HG03571 (cell line): ENCODE results near the gene ELFN1.
"Not testable (repeated sequence)": the region's sequence is repeated elsewhere in the genome, so short reads cannot be mapped to it uniquely, and the experiment has no call there.

Experiments used
- ATAC-seq: cut with Tn5 transposase; IDR thresholded peaks from one replicate; pipeline ENCODE4 v1.9.1; 2021; ENCODE audit not compliant: unreplicated experiment

ELFN1 gene

DNA sequence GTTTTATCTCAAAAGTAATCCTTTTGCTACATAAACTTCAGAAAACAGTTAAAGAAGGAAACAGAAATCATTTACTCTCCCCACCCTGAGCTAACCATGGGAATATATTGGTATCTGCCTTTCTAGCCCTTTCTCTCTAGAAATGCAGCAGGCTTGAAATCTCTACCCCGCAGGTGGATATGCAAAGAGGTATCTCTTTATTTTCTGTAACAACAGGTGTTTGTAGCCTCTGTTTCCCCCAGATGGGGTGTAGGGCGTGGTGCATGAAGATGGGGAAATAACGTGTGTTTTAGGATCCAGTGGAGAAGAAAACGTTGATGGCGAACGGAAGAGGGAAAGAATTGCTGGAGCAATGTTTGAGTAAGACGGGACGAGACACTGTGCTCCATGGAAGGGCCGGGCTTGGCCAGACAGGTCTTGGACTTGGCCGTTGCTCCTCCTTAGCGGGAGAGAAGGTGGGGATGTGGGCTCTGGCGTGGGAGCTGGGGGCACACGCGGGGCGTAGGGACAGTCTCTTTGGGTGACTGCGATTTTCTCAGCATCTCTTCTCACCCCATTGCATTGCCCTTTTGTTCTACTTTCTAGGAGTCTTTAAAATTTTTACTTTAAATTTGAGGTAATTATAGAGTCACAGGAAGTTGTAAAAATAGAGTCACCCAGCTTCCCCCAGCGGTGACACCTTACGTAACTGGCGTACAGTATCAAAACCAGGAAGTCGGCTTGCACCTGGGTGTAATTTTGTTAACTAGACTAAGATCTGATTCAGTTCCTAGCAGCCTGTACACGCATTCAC, 82.9 kb downstream of the ELFN1 start:
- no peak for ATAC-seq

DNA sequence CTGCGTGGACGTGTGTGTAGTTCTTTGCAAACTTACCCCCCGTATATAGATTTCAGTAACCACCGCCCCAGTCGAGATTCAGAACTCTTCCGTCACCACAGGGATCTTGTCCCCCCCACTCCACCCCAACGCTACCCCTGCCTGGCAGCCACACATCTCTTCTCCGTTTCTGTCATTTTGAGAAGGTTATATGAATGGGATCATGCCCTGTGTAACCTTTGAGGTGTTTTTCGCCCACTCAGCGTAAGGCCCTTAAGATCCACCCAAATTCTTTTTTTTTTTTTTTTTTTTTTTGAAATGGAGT, 83.4 kb downstream of the ELFN1 start:
- ATAC-seq = no peak

DNA sequence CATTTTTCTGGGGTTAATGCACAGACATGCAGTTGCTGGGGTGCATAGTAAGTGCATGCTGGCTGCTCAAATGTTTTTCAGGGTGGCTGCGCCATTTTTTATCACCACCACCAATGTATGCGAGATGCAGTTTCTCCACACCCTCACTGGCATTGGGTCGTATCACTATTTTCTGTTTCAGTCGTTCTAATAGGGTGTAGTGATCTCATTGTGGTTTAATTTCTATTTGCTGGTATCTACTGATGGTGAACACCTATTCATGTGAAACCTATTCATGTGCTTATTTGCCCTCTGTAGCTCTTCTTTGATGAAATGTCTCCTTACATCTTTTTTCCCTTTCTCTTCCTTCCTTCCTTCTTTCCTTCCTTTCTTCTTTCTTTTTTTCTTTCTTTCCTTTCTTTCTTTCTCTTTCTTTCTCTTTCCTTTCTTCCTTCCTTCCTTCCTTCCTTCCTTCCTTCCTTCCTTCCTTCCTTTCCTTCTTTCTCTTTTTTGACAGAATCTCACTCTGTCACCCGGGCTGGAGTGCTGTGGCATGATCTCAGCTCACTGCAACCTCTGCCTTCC, 84.3 kb downstream of the ELFN1 start:
- no peak for ATAC-seq

DNA sequence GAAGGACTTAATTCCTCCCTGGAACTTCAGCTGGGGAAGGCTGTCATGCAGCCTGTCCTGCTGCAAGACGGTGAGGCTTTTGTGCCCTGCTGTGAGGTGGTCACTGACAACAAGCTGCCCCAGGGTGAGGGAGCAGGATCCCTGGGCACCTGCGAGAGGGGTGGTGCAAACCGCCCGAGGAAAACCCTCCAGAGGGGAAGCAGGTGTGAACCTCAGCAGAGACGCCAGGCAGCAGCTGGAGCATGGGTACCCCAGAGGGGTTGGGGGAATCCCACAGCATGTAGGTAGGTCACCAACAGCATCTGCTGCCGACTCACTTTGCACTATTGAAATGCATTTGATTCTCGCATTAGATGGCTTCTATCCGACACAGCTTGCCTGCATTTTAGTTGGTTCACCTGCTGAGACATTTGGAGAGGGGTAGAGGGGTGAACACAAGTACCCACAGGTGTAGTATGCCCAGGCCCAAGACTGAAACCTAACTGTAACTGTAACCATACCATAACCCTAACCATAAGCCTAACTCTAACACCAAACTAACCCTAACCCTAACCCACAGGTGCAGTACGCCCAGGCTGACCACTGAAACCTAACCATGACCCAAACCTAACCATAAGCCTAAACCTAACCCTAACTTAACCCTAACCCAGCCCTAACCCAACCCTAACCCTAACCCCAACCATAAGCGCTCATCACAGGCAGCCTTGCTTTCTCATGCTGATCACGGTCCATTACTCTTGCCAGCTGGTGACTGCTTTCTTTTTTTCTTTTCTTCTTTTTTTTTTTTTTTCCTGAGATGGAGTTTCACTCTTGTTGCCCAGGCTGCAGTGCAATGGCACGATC, 85.9 kb downstream of the ELFN1 start:
- ATAC-seq = no peak

DNA sequence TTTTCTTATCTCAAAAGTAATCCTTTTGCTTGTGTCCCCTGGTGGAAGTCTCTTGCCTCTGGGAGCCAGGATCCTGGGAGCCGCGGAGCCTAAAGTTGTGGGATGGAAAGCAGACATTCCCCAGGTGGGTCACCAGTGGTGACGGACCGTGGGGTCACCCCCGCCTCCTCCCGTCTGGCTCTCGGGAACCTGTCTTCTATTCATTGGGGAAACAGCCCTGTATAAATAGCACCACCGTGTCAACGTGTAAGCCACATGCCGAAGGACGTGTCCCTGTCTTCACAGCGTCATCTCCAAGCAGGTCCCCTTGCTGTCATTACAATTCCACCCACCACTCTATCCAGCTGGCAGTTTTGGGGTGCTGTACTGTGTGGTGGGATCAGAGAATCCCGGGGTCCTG, 87.5 kb downstream of the ELFN1 start:
- ATAC-seq = no peak

DNA sequence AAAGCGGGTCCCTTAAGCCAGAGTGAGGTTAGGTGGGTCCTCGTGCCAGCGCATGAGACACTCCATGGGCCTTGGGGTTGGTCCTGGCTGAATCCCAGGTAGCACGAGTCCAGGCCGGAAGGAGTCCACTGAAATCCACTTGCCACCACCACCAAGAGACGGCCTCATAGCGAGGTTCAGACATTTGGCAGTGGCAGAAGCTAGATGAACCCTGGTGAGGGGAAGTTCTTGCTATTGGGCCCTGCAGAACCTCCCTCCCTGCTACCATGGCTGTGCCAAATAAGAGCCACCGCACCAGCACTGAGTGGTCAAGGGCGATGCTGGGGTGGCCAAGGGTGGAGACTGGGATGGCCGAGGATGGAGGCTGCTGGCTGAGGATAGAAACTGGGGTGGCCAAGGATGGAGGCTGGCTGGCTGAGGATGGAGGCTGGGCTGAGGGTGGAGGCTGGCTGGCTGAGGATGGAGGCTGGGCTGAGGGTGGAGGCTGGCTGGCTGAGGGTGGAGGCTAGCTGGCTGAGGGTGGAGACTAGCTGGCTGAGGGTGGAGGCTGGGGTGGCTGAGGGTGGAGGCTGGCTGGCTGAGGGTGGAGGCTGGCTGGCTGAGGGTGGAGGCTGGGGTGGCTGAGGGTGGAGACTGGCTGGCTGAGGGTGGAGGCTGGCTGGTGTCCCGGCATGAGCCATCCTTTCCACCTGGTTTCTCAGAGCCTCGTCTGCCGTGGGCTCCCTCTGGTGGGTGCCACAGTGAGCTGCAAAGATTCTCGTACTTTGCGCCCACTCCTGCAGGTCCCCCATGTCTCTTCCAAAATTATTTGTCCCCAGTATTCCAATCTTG, 88.2 kb downstream of the ELFN1 start:
- no peak for ATAC-seq

DNA sequence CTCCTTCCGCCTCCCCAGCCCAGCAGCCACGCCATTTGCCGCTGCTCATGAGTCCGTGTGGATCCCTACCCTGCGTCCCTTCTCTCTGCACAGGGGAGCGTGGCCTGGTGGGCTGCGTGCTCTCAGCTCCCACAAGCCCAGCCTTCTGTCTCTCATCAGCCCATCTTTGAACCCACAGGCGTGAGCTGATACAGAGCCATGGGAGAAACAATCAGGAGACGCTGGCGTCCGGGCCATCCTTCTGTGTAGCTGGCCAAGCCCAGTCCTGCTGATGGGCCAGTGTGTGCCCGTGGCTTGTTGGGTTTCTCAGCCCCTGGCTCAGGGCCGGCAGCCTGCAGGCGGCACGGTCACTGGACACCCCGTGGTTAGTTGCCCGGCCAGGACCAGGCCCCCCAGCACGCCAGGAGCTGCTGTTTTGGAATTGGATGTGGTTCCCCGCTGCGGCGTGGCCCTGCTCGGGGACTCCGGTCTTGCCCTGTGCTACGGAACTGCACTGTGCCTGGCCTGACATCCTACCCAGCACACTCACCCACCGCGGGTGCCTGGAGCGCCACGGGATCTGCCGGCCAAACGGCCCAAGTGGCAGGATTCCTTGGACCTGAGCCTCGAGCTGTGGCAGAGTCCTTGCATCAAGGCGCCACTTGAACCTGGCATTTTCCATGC, 88.9 kb downstream of the ELFN1 start:
- ATAC-seq = no peak

DNA sequence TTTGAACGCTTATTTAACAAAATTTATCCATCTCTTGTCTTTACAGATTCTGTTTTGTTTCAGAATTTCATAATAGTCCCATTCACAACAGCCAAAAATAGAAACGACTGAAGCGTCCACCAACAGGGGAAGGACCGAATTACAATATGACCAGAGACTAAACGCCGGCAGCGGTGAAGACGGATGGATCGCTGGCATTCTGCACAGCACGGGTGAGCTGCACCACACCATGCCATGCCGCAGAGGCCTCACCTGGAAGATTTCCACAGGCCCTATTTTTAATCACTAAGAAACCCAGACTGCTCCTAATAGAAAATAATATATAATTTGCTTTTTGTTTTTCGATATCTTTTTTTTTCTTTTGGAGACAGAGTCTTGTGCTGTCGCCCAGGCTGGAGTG, 91.0 kb downstream of the ELFN1 start:
- no peak for ATAC-seq

DNA sequence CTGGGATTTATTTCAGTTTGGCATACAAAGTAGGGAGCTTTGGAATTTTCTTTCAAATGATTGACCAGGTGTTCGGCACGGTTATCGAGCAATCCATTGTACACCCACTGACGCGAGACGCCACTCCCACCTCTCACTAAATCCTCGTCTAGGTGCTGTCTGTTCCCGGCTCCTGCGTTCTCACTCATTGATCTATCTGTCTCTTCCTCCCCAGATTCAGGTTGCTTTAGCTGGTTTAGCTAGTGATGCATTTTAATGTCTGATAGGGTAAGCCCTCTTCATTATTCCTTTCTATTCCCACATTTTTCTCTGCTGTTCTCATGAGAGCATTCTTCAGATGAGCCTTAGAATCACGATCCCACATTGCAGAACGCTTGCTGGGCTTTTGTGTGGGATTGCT, 91.7 kb downstream of the ELFN1 start:
- no peak for ATAC-seq

DNA sequence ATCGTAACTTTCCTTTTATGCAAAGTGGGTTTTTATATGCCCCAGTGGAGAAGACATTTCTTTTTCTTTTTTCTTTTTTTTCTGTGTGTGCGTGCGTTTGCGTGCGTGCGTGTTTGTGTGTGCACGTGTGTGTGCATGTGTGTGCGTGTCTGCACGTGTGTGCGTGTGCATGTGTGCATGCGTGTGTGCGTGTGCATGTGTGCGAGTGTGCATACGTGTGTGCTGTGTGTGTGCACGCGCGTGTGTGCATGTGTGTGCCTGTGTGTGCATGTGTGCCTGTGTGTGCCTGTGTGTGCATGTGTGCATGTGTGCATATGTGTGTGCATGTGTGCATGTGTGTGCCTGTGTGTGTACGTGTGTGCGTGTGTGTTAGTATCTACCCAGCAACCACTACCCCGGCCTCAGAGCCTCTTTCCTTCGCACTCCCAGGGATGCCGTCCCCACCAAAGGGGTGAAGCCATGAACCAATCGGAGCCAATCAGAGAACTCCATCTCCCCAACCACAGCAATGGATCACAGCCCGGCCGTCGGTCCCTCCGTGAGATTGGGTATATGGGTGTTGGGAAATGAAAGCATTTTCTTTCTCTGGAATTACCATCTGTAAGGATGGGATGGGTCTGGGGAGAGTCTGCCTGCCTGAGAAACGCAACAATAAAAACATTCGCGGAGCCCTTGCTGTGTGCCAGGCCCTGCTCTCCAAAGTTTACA, 92.3 kb downstream of the ELFN1 start:
- ATAC-seq = no peak

DNA sequence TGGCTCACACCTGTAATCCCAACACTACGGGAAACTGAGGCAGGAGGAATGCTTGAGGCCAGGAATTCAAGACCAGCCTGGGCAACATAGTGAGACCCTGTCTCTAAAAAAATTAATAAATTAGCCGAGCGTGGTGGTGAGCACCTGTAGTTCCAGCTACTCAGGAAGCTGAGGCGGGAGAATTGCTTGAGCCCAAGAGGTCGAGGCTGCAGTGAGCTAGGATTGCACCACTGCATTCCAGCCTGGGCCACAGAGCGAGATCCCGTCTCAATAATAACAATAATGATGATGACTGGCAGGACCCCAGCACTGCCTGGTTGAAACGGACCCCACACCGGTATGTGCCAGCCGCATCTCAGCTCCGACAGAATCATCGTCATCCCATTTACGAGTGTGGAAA, 93.0 kb downstream of the ELFN1 start:
- no peak for ATAC-seq

DNA sequence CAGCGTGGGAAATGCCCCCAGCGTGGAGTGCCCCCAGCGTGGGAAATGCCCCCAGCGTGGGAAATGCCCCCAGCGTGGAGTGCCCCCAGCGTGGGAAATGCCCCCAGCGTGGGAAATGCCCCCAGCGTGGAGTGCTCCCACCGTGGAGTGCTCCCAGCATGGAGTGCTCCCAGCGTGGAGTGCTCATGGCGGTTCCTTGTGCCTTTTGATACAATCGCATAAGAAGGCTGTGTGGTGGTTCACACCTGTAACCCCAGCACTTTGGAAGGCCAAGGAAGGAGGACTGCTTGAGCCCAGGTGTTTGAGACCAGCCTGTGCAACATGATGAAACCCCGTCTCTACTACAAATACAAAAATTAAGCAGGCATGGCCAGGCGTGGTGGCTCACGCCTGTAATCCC, 93.8 kb downstream of the ELFN1 start:
- ATAC-seq = not testable (repeated sequence)

DNA sequence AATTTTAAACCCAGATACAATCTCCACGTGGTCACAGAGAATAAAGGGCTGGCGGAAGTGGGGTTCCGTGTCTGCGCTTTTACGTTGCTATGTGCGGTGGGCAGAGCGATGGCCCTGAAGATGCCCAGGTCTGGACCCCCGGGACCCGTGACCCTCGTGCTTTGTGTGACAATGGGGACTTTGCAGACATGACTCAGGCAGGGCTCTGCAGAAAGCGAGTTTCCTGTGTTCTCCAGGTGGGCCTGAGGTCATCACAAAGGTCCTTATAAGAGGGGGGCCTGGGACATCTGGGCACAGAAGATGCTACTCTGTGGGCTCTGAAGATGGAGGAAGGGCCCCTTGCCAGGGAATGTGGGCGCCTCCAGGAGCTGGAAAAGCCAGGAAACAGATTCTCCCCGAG, 95.3 kb downstream of the ELFN1 start:
- ATAC-seq = no peak

DNA sequence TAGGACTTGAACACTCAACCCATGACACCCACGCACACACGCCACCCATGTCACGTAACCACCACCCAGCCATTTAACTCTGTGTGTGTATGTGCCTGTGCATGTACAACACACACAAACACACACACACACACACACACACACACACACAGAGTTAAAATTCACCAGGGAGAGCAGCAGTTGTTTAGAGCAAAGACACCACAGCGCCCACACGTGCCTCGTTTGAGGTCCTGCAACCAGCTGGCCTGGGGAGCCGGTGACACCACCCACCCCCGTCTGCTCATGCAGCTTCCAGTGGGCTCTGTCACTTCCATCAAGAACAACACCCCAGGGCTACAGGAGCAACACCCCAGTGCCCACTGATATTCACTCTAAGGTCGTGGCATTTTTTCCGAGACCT, 97.4 kb downstream of the ELFN1 start:
- ATAC-seq = no peak

DNA sequence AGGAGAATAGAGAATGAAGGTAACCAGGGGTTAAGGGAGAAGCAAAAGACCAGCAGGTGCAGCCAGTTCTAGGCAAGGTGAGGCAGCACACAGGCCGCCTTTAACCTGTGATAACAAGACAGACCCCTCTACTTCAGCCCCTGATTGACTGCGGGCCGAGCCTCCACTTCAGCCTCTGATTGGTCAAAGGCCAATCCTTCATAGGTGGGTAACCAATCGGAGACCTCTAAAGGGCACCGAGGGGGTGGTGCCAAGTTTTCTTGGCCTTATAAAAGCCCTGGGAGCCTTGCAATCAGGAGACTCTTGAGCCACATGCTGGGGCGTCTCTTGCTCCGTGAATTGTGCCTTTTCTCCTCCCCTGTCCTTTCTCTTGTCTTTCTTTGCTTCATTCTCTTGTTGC, 98.8 kb downstream of the ELFN1 start:
- ATAC-seq = no peak

DNA sequence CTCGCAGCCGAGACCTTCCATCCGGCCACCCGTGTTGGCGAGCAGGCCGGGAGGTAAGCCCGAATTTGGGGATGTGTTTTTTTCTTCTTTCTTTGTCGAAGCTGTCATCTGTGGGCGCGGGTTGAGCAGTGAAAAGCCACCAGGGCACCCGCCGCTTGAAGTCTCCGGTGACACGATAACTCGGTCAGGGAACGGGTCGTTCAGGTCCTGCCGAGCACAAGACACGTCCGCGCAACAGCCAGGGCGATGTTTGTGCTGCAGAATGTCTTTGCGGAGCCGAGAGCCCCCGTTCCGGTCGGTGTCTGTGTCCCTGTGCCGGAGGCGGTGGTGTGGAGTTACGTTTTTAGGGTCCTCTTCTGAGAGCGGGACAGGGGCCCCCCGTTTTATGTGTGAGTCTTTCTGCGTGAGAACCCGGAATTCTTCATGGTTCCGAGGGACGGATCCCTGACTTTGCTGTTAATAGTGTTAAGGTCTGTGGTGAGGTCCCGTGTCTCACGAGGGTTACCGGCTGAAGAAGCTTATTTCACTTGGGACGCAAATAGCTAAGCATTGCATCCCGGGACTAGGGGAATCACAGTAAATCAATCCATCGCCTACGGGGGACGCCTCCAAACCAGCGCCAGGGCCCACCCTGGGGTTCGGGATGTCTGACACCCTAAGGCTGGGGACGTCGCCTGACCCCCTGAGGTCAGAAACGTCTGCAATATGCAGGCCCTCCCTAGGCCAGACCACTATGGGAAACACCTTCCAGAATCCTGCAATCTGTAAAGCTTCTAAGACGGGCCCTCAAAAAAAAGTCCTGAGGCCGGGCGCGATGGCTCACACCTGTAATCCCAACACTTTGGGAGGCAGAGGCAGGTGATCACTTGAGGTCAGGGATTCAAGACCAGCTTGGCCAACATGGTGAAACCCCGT, 99.5 kb downstream of the ELFN1 start:
- ATAC-seq = no peak

DNA sequence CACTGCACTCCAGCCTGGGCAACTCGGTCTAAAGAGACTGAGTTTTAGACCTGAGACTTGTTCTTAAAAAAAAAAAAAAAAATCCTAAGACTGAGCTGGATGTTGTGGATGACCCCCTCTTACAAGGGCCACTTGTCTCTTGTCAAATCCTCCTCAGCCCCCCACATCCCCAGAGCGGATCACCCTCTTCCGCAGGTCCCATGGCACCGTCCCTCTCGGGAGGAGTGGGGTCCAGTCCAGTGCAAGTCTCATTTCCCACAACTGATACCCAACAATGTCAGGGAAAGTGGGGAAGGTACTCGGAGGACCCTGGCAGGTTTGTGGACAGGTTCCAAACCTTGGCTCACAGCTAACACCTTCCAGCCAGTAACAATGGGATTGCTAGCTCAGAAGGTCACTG, 100.3 kb downstream of the ELFN1 start:
- ATAC-seq = no peak

DNA sequence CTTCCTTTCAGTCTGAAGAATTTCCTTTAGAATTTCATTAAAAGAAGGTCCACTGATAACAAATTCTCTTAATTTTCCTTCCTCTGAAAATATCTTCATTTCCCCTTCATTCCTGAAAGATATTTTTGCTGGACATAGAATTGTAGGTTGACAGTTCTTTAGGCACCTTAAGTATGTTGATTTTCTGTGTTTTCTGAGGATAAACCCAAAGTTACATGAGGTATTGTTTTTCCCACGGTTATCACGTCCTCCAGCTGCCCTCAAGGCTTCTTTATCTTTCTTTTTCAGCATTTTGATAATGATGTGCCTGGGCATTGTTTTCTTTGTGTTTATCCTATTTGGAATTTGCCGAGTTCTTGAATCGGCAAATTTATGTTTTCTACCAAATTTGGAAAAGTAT, 105.3 kb downstream of the ELFN1 start:
- ATAC-seq = no peak

DNA sequence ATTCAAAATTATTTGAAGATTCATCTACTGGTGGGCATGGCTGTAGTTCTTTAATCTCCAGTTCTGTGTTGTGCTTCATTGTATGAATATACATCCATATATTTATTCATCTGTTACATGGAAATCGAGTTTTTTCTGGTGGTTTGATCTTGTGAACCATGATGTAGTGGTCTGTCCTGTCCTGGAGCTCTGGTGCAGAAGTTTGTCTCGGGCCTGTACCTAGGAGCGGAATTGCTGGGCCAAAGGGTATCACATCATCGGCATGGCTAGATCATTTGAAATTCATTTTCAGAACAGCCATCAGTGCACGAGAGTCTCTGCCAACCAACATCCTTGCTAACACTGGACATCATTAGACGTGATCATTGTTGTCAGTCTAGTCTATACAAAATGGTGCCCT, 107.0 kb downstream of the ELFN1 start:
- no peak for ATAC-seq
